HG02588 (cell line): ENCODE measurements around the gene CALU.

Experiments
- ATAC-seq: cut with Tn5 transposase; IDR thresholded peaks from one replicate; pipeline ENCODE4 v1.9.1; 2021; ENCODE audit warnings: mild to moderate bottlenecking, moderate library complexity; ENCODE audit not compliant: unreplicated experiment

The CALU gene

GRCh38 chr7:128807191-128807590 lies 68.0 kb downstream of the CALU start:
- no peak for ATAC-seq

DNA sequence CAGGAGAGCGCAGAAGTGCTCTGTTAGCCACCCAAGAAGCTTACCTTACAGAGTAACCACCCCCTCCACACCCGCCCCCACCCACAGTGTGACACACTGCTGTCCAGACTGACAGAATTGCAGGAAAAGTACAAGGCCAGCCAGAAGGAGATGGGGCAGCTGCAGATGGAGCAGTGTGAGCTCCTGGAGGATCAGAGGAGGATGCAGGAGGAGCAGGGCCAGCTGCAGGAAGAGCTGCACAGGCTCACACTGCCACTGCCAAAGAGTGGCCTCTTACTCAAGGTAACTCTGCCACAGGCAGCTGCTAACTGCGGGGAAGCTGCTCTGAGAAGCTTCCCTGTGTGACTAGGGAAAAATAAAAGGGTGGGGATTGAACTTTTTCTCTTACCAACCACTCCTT lies 70.2 kb downstream of the CALU start:
- no peak for ATAC-seq

DNA sequence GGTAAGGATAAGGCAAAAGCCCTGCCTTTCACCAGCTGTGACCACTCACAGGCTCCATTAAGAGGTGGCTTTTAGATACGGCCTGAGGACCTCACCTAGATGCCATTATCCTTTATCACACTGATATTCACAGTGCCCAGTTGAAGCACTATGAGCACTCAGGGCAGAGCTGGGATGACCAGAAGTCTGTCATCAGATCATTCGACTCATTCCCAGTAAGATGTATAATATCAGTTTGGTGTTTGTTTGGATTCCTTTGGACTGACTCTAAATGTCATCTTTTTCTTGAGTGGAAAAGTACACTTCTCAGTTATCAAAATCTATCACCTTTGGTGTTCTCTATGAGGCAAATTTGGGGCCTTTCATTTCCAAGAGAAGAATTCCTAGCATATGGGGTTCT lies 71.3 kb downstream of the CALU start:
- no peak for ATAC-seq

GRCh38 chr7:128810997-128811396 lies 71.8 kb downstream of the CALU start:
- ATAC-seq = no peak

DNA sequence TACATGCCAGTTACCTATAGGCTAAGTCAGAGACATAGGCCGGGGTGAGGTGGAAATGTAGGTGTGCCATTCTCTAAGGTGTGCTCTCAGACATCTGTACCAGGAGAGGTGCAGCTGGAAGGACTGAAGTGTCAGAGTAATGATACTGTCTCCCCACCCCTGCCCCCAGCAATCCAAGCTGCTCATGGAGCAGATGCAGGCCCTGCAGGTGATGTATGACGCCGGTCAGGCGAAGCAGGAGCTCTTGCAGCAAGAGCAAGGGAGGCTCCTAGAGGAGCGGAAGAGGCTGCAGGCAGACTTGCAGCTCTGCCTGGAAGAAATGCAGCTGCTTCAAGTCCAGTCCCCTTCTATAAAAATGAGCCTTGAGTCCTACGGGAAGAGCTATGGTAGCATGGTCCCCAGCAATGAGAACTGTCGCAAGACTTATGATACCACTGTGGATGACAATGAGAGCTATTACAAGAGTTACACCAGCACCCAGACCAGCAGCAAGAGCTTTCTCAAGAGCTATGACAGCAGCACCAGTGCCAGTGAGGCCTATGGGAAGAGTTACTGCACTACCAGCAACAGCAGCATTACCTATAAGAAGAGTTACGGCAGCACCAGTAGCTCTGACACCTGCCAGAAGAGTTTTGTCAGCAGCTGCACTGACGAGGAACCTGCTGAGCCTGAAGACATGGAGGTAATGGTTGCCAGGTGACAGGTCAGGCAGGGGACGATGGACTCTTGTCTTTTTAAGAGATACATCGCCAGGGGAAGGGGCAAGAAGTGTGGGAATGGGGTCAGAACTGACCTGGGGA lies 72.7 kb downstream of the CALU start:
- ATAC-seq = no peak

GRCh38 chr7:128812514-128813168 lies 73.5 kb downstream of the CALU start:
- no peak for ATAC-seq

GRCh38 chr7:128814499-128814898 lies 75.3 kb downstream of the CALU start:
- ATAC-seq = no peak

- ATAC-seq = no peak
Measured at GRCh38 chr7:128815289-128815942, 76.3 kb downstream of the CALU start.

DNA sequence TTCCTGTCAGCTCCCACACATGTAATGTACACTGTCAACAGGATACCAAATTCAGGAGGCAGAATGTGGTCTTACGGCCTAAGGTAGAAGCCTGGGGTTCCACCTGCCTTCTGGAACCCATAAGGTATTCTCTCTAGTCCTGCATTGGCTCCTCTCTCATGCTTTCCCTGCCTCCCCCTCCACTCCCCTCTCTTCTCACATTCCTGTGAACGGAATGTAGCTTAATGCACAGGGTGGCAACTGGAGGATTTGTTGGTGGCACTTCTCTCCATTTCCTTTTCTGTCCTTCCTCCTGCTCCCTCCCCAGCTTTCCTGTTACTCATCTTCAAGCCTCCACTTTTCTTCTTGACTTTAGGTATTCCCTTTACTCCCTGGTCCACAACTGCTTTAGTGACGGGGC lies 79.5 kb downstream of the CALU start:
- no peak for ATAC-seq
